GM12865 (cell line): ENCODE measurements around the gene CARD10.
A peak's percentile ranks its signal among the peaks of the same experiment; 100 is the strongest.

Experiments
- DNase-seq: peaks from one replicate; pipeline ENCODE4 v3.0.0; 2010; ENCODE audit warnings: low read depth
- H3K4me3 ChIP-seq: 2 replicates; pipeline ENCODE4 v1.5.1; 2011; ENCODE audit warnings: mild to moderate bottlenecking, low read depth, low read length, control low read depth
- CTCF ChIP-seq: IDR thresholded peaks from 2 replicates; pipeline ENCODE4 v1.5.1; 2011; ENCODE audit warnings: low read length, control low read depth, low read depth, inconsistent platforms; ENCODE audit not compliant: insufficient read depth; ENCODE audit errors: missing control alignments

The CARD10 gene

DNA sequence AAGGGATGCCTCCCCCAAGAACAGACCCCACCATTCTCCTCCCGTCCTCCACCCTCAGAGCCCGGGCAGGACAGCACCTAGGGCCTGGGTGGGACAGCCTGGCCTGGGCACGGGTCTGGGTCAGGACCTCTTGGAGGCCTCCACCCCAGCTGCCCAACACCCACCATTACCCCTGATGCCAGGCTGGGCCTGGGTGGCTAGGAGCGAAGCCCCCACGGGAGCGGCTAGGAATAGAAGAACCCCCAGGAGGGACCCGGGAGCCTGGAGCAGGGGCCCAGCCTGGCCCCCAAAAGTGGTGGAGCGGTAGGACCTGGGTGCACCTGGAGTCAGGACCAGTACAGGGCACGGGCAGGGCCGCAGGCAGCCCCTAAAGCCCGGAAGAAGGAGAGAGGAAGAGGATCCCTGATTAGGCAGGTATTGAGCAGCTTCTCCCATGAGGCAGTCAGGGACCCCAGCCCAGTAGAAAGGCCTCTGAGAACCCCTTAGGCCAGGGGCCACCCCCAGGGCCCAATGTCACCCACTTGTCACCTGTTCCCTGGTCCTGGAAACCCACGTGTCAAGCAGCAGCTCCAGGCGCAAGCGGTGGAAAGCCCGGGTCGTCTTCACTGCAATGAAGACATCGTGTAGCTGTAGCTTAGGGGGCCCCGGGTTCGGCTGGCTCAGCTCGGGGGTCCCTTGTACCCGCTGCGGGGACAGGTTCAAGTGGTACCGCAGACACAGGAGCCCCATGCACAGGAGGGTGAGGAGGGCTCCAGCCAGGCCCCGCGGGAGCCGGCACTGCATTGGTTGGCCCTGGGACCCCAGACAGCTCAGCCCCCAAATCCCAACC is 33.6 kb downstream of the CARD10 start:
- DNase-seq, result peak; percentile 41
- peak overlapping the region; percentile 78 for H3K4me3 ChIP-seq
- TF ChIP-seq CTCF, result no peak

- TF ChIP-seq CTCF, result no peak
- H3K4me3 ChIP-seq, result peak overlapping the region; percentile 78
- DNase-seq, result peak; percentile 94
These were observed 34.5 kb downstream of the CARD10 start for GRCh38 chr22:37484480-37485394.

DNA sequence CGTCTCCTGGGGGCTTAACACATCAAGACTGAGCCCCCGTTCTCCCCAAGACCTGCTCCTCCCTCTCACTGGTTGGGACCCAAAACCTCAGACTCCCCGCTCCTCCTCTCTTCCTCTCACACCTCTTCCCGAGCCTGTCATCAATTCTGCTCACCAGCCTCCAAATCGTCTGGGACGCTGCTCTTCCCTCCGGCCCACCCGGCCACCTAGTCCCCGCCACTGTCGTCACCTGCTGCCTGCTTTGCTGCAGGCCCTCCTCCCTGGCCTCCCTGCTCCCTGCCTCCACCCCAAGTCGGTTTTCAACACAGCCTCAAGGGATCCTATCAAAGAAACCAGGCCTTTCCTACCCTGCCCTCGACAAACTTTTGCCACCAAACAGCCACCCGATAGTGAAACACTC is 36.2 kb downstream of the CARD10 start:
- no peak for TF ChIP-seq CTCF
- DNase-seq, result no peak
- peak overlapping the region; percentile 78; the same call in 1 of the 2 replicates for H3K4me3 ChIP-seq

DNA sequence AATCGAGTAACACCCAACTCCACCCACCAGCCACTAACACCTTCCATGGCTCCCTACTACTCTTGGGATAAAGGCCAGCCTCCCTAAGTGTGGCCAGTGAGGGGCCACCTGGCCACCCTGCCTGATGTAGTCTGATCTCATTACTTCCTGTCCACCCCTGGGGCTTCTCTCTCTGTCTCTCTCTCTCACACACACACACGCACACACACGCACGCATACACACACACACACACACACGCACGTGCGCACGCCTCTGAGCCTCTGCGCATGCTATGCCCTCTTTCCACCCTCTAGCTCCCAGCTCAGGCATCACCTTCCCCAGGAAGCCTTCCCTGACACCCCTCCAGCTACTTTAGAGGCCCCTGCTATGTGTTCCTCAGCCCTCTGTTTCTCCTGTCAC is 37.0 kb downstream of the CARD10 start:
- H3K4me3 ChIP-seq, result no peak overlapping the region
- TF ChIP-seq CTCF, result no peak
- no peak for DNase-seq

DNA sequence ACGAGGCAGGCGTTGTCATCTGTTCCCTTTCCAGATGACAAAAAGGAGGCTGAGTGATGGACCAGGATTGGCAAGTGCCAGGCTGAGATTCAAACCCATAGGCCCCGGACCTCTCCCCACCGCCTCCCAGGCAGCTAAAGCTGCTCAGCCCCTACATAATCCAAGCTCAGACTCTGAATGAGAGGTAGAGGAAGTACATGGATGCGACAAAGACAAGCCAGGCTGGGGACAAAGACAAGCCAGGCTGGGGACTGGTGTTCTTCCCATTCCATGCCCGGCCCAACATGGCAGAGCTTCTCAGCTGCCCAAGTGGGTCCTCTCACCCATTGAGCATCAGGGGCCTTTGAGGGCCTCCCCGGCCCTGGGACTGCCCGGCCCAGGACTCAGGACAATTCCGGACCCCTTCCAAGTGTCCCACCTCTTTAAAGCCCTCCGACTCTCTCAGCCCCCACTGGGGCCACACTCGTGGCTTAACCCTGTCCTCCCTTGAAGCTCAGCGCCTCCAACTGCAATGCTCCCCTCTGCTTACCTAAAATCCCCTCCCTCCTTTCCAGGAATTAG is 37.8 kb downstream of the CARD10 start:
- no peak for TF ChIP-seq CTCF
- no peak overlapping the region for H3K4me3 ChIP-seq

DNA sequence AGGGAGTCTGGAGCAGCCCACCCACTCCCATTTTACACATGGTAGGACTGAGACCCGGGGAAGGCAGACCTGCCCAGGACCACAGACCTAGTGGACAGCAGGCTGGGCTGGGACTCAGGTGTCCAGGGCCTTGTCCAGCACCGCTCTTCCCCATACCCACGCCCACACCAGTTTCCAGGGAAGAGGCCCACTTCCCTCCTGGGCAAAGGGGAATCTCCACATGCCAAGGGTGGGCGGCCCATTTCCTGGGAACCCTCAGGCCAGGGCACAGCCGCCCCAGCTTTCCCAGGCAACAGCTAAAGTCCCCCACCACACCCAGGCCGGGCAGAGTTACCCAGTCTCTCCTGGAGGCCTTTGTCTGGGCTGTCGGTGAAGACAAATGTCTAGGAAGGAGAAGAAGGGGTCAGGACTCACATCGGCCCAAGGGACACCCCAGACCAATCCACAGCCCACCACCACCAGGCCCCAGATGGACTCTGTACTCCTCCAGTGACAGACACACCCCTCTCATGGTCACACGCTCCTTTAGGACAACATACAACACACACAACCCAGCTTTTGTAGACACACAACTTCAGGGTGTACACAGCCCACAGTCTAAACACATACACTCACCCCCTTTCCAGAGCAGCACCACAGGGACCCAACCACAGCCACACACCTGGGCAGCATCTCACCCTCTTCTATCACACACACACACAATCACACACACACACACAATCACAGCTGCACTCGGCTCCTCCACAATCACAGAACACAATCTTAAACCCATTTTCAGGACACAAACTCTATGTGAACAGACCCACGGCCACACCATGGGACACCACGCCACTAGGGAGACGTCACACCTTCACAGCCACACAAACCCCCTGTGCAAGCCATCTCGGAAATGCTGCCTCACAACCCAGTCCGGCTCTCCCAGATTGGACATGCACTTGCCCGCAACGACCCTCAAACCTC is 38.5 kb downstream of the CARD10 start:
- H3K4me3 ChIP-seq, result no peak overlapping the region
- TF ChIP-seq CTCF, result no peak
- DNase-seq, result no peak

More for the DNA sequence above, 37.8 kb downstream of the CARD10 start:
- no peak for DNase-seq
